ENCODE data around the gene POU6F2. TPM values are rescaled to one million over a fixed set of nuclear protein-coding genes. Genes with fewer than 3 reads are reported as not detected.

Gene POU6F2
- total and polyA plus RNA-seq, 2 experiments from 2014 or later, result 7.2 to 7.3 TPM

DNA sequence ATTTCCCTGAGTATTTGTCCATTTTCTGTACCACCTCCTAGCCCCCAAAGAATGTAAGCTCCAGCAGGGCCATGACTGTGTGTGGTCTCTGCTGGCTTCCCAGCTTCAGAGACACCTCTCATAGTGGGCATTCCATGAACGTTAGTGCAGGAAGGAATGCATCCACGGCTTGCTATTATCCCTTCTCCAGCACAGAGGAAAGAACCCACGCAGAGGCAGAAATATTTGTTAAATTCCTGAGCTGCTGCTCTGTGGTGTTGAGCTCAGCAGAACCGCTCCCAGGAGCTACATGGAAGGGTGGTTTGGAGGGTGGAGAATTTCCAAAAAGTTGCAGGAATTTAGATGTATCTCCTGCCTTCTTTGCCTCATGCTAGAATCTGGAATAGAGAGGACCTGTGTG lies 275.2 kb downstream of the POU6F2 start (continued):
- TF ChIP-seq, protein P1, sequence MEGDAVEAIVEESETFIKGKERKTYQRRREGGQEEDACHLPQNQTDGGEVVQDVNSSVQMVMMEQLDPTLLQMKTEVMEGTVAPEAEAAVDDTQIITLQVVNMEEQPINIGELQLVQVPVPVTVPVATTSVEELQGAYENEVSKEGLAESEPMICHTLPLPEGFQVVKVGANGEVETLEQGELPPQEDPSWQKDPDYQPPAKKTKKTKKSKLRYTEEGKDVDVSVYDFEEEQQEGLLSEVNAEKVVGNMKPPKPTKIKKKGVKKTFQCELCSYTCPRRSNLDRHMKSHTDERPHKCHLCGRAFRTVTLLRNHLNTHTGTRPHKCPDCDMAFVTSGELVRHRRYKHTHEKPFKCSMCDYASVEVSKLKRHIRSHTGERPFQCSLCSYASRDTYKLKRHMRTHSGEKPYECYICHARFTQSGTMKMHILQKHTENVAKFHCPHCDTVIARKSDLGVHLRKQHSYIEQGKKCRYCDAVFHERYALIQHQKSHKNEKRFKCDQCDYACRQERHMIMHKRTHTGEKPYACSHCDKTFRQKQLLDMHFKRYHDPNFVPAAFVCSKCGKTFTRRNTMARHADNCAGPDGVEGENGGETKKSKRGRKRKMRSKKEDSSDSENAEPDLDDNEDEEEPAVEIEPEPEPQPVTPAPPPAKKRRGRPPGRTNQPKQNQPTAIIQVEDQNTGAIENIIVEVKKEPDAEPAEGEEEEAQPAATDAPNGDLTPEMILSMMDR (conservative IDR thresholded peaks at IDR 0.05; ENCODE audit: low read depth in 2 of 2), result no peak
- TF ChIP-seq EZH2 (IDR thresholded peaks at IDR 0.05; ENCODE audit: low read depth, unreplicated experiment) (no peak), CREB1 (CRISPR knock-in tag; IDR thresholded peaks at IDR 0.05; ENCODE audit: low read depth) (no peak), JUNB (IDR thresholded peaks at IDR 0.05; ENCODE audit: unreplicated experiment) (no peak)
- TF ChIP-seq, protein P2, sequence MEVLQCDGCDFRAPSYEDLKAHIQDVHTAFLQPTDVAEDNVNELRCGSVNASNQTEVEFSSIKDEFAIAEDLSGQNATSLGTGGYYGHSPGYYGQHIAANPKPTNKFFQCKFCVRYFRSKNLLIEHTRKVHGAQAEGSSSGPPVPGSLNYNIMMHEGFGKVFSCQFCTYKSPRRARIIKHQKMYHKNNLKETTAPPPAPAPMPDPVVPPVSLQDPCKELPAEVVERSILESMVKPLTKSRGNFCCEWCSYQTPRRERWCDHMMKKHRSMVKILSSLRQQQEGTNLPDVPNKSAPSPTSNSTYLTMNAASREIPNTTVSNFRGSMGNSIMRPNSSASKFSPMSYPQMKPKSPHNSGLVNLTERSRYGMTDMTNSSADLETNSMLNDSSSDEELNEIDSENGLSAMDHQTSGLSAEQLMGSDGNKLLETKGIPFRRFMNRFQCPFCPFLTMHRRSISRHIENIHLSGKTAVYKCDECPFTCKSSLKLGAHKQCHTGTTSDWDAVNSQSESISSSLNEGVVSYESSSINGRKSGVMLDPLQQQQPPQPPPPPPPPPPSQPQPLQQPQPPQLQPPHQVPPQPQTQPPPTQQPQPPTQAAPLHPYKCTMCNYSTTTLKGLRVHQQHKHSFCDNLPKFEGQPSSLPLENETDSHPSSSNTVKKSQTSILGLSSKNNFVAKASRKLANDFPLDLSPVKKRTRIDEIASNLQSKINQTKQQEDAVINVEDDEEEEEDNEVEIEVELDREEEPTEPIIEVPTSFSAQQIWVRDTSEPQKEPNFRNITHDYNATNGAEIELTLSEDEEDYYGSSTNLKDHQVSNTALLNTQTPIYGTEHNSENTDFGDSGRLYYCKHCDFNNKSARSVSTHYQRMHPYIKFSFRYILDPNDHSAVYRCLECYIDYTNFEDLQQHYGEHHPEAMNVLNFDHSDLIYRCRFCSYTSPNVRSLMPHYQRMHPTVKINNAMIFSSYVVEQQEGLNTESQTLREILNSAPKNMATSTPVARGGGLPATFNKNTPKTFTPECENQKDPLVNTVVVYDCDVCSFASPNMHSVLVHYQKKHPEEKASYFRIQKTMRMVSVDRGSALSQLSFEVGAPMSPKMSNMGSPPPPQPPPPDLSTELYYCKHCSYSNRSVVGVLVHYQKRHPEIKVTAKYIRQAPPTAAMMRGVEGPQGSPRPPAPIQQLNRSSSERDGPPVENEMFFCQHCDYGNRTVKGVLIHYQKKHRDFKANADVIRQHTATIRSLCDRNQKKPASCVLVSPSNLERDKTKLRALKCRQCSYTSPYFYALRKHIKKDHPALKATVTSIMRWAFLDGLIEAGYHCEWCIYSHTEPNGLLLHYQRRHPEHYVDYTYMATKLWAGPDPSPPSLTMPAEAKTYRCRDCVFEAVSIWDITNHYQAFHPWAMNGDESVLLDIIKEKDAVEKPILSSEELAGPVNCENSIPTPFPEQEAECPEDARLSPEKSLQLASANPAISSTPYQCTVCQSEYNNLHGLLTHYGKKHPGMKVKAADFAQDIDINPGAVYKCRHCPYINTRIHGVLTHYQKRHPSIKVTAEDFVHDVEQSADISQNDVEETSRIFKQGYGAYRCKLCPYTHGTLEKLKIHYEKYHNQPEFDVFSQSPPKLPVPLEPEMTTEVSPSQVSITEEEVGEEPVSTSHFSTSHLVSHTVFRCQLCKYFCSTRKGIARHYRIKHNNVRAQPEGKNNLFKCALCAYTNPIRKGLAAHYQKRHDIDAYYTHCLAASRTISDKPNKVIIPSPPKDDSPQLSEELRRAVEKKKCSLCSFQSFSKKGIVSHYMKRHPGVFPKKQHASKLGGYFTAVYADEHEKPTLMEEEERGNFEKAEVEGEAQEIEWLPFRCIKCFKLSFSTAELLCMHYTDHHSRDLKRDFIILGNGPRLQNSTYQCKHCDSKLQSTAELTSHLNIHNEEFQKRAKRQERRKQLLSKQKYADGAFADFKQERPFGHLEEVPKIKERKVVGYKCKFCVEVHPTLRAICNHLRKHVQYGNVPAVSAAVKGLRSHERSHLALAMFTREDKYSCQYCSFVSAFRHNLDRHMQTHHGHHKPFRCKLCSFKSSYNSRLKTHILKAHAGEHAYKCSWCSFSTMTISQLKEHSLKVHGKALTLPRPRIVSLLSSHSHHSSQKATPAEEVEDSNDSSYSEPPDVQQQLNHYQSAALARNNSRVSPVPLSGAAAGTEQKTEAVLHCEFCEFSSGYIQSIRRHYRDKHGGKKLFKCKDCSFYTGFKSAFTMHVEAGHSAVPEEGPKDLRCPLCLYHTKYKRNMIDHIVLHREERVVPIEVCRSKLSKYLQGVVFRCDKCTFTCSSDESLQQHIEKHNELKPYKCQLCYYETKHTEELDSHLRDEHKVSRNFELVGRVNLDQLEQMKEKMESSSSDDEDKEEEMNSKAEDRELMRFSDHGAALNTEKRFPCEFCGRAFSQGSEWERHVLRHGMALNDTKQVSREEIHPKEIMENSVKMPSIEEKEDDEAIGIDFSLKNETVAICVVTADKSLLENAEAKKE (CRISPR knock-in tag; IDR thresholded peaks at IDR 0.05), result no peak

DNA sequence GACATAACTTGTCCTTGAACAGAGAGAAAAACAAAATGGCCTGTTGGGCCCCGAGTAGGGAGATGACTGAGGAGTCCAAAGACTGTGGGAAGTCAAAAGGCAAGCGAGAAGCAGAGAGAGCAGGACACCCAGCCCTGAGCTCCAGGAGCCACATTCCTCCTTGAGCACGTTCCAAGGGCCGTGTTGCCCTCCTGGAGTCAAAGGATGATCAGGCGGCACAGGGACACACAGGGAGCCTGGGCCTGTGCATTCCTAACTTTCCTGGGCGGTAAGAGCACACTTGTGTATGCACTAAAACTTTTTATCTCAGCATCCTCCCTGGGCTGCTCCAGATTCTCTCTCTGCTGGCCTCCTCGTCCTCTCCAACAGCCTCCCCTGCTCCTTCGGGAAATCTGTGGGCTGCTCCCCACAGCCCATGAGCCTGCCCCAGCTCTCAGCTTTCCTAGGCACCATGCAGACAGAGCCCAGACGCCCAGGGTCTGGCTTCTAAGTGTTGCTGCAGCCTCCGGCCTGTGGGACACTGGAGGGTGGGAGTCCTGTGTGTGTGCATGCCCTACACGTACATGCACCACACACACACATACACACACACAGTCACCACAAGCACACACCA lies 281.8 kb downstream of the POU6F2 start:
- Histone ChIP-seq H3K27me3 (ENCODE audit: insufficient read depth) (no peaks in the 10 kb centered on the region), H3K4me2 (no peak overlapping the region), H3K4me1 (ENCODE audit: insufficient read depth) (peaks cover 13% of the 10 kb centered on the region), H3K79me2 (replicated peaks; ENCODE audit: insufficient read depth) (no peaks in the 10 kb centered on the region), H4K20me1 (replicated peaks; ENCODE audit: insufficient read depth) (no peaks in the 10 kb centered on the region), H3K9me2 (ENCODE audit: insufficient read depth) (no peaks in the 10 kb centered on the region), H2AFZ (peak overlapping the region; percentile 6; the same call in 1 of the 2 replicates), H3K27ac (ENCODE audit: low read depth) (peak overlapping the region; percentile 22; the same call in 1 of the 2 replicates), H3K36me3 (ENCODE audit: insufficient read depth) (no peaks in the 10 kb centered on the region), H3F3A (replicated peaks; ENCODE audit: low read depth) (no peaks in the 10 kb centered on the region), H3K4me3 (no peak overlapping the region)
- Mint-ChIP-seq H3K36me3 (ENCODE audit: low read depth) (no peaks in the 10 kb centered on the region), H3K4me3 (no peak overlapping the region), H3K27me3 (ENCODE audit: insufficient read depth, low read depth, poor library complexity) (peaks cover 3% of the 10 kb centered on the region), H3K27ac (no peak overlapping the region), H3K9me3 (no peaks in the 10 kb centered on the region), H3K4me1 (peaks cover 16% of the 10 kb centered on the region)
- ATAC-seq, result peak; percentile 87
- DNase-seq (ENCODE audit: low spot score), result peak; percentile 44
- TF ChIP-seq JUNB (IDR thresholded peaks at IDR 0.05; ENCODE audit: unreplicated experiment), result no peak
- TF ChIP-seq, protein P3, sequence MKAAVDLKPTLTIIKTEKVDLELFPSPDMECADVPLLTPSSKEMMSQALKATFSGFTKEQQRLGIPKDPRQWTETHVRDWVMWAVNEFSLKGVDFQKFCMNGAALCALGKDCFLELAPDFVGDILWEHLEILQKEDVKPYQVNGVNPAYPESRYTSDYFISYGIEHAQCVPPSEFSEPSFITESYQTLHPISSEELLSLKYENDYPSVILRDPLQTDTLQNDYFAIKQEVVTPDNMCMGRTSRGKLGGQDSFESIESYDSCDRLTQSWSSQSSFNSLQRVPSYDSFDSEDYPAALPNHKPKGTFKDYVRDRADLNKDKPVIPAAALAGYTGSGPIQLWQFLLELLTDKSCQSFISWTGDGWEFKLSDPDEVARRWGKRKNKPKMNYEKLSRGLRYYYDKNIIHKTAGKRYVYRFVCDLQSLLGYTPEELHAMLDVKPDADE (IDR thresholded peaks at IDR 0.05), result no peak
- no peak for TF ChIP-seq STAT1 (IDR thresholded peaks at IDR 0.05; ENCODE audit: unreplicated experiment)
- TF ChIP-seq ZNF114 (CRISPR knock-in tag; IDR thresholded peaks at IDR 0.05), result no peak

Data from GM23338 (cell line).